ENCODE results near the gene PCYT2. TPM values are rescaled to one million over a fixed set of nuclear protein-coding genes. Genes with fewer than 3 reads are reported as not detected.

Gene PCYT2
- total and polyA plus RNA-seq, 8 donors, result 9.0 to 35.3 (median 17.7) TPM

GRCh38 chr17:81910840-81911276, 341 bp downstream of the PCYT2 start:
- FAIRE-seq (no peak), ATAC-seq (peak; percentile 0 to 17 (median 6)), DNase-seq (peak in 1 of 6 donors; percentile 88)
- Histone ChIP-seq H3K27ac (peak overlapping the region in 3 of 4 donors; percentile 28 to 55 (median 30)), H3K36me3 (peaks cover 0 to 19% (median 15%) of the 10 kb centered on the region in 3 donors), H3K4me1 (peaks cover 7 to 10% (median 10%) of the 10 kb centered on the region in 3 donors), H3K9me3 (no peaks in the 10 kb centered on the region), H3K27me3 (no peaks in the 10 kb centered on the region), H3K4me3 (peak overlapping the region; percentile 69 to 92 (median 76))
- 0 to 1% methylated on average over 37 to 55 of the region's 55 CpGs for WGBS, 2 donors
- no peak for TF ChIP-seq CTCF (IDR thresholded peaks at IDR 0.05)
- intact Hi-C loops (cut with DNase I), result no loop called here

GRCh38 chr17:81909966-81910839, 996 bp downstream of the PCYT2 start:
- peak in 3 of 4 donors; percentile 3 to 8 (median 4) for ATAC-seq

GRCh38 chr17:81909231-81909630, 2.0 kb downstream of the PCYT2 start:
- FAIRE-seq (no peak), DNase-seq (no peak), ATAC-seq (no peak)
- no peaks in the 10 kb centered on the region for H3K9me3 ChIP-seq
- H3K4me3 ChIP-seq, result no peak overlapping the region
- 91 to 94% methylated on average over 12 of the region's 12 CpGs for WGBS, 2 donors
- intact Hi-C loops (cut with DNase I), result no loop called here
- peaks cover 7 to 10% (median 10%) of the 10 kb centered on the region in 3 donors for H3K4me1 ChIP-seq
- no peak overlapping the region for H3K27ac ChIP-seq
- H3K27me3 ChIP-seq, result no peaks in the 10 kb centered on the region
- TF ChIP-seq CTCF (IDR thresholded peaks at IDR 0.05), result no peak
- H3K36me3 ChIP-seq, result peaks cover 0 to 13% (median 10%) of the 10 kb centered on the region in 3 donors

More at GRCh38 chr17:81909966-81910839, 996 bp downstream of the PCYT2 start:
- WGBS, 2 donors, result 26 to 29% methylated on average over 23 of the region's 23 CpGs
- peak in 1 of 6 donors; percentile 79 for DNase-seq
- Histone ChIP-seq H3K4me3 (peak overlapping the region; percentile 69 to 92 (median 76)), H3K9me3 (no peaks in the 10 kb centered on the region), H3K27ac (peak overlapping the region in 3 of 4 donors; percentile 28 to 55 (median 30)), H3K4me1 (peaks cover 7 to 10% (median 10%) of the 10 kb centered on the region in 3 donors), H3K27me3 (no peaks in the 10 kb centered on the region), H3K36me3 (peaks cover 0 to 17% (median 15%) of the 10 kb centered on the region in 3 donors)
- no peak for FAIRE-seq
- intact Hi-C loops (cut with DNase I), result no loop called here
- no peak for TF ChIP-seq CTCF (IDR thresholded peaks at IDR 0.05)

GRCh38 chr17:81908793-81909192, 2.4 kb downstream of the PCYT2 start:
- TF ChIP-seq CTCF (IDR thresholded peaks at IDR 0.05), result no peak
- Histone ChIP-seq H3K4me1 (peaks cover 7 to 10% (median 10%) of the 10 kb centered on the region in 3 donors), H3K27ac (no peak overlapping the region), H3K4me3 (no peak overlapping the region), H3K36me3 (peaks cover 0 to 9% (median 6%) of the 10 kb centered on the region in 3 donors), H3K9me3 (no peaks in the 10 kb centered on the region), H3K27me3 (no peaks in the 10 kb centered on the region)
- ATAC-seq (no peak), FAIRE-seq (no peak), DNase-seq (peak in 2 of 6 donors; percentile 34 to 69)
- WGBS, 2 donors, result 87 to 90% methylated on average over 11 of the region's 11 CpGs
- intact Hi-C loops (cut with DNase I), result no loop called here
